GM23248 (cell line): ENCODE measurements around the gene LAMP5. TPM values are rescaled to one million over a fixed set of nuclear protein-coding genes. Genes with fewer than 3 reads are reported as not detected.

Experiments
- DNase-seq: peaks from one replicate; pipeline ENCODE4 v3.0.0-alpha.2; 2015
- H2AFZ ChIP-seq: fragments of 200-600 bp; sonication (generic); 2 replicates; pipeline ENCODE4 v1.6.1; 2016; ENCODE audit warnings: antibody characterized with exemption
- H3F3A ChIP-seq: fragments of 200-600 bp; sonication (generic); 2 replicates; pipeline ENCODE4 v1.6.1; 2016; ENCODE audit warnings: mild to moderate bottlenecking, antibody characterized with exemption, mixed run types; ENCODE audit not compliant: insufficient read depth
- H3K27ac ChIP-seq: fragments of 200-600 bp; sonication (generic); 2 replicates; pipeline ENCODE4 v1.5.1; 2016; ENCODE audit warnings: mild to moderate bottlenecking
- H3K27me3 ChIP-seq: fragments of 200-600 bp; sonication (generic); replicated peaks from 2 replicates; pipeline ENCODE4 v1.6.1; 2016; ENCODE audit warnings: mild to moderate bottlenecking; ENCODE audit not compliant: insufficient read depth
- H3K36me3 ChIP-seq: fragments of 200-600 bp; sonication (generic); 2 replicates; pipeline ENCODE4 v1.6.1; 2016; ENCODE audit warnings: low read depth, mild to moderate bottlenecking
- H3K4me1 ChIP-seq: fragments of 200-600 bp; sonication (generic); 2 replicates; pipeline ENCODE4 v1.6.1; 2016; ENCODE audit warnings: mild to moderate bottlenecking; ENCODE audit not compliant: insufficient read depth
- H3K4me2 ChIP-seq: fragments of 200-600 bp; sonication (generic); one replicate; pipeline ENCODE4 v1.6.1; 2016; ENCODE audit warnings: mild to moderate bottlenecking; ENCODE audit not compliant: unreplicated experiment
- H3K4me3 ChIP-seq: fragments of 200-600 bp; sonication (generic); 2 replicates; pipeline ENCODE4 v1.5.1; 2016; ENCODE audit warnings: mild to moderate bottlenecking
- H3K79me2 ChIP-seq: fragments of 200-600 bp; sonication (generic); 2 replicates; pipeline ENCODE4 v1.6.1; 2016; ENCODE audit warnings: mild to moderate bottlenecking; ENCODE audit not compliant: insufficient read depth
- H3K9ac ChIP-seq: fragments of 200-600 bp; sonication (generic); 2 replicates; pipeline ENCODE4 v1.6.1; 2016; ENCODE audit warnings: mild to moderate bottlenecking
- H3K9me2 ChIP-seq: fragments of 200-600 bp; sonication (generic); 2 replicates; pipeline ENCODE4 v1.6.1; 2016; ENCODE audit warnings: mixed run types, mild to moderate bottlenecking, moderate library complexity; ENCODE audit not compliant: insufficient read depth
- H3K9me3 ChIP-seq: fragments of 200-600 bp; sonication (generic); one replicate; pipeline ENCODE4 v1.6.1; 2017; ENCODE audit warnings: low read depth
- H4K20me1 ChIP-seq: fragments of 200-600 bp; sonication (generic); 2 replicates; pipeline ENCODE4 v1.6.0; 2016; ENCODE audit not compliant: insufficient read depth
- EZH2 ChIP-seq: fragments of 200-600 bp; sonication (generic); IDR thresholded peaks from 2 replicates; pipeline ENCODE4 v1.6.1; 2018; ENCODE audit warnings: antibody characterized with exemption, mild to moderate bottlenecking; ENCODE audit not compliant: insufficient read depth, poor library complexity, severe bottlenecking
- EZH2phosphoT487 ChIP-seq: fragments of 200-600 bp; sonication (generic); IDR thresholded peaks from 2 replicates; pipeline ENCODE4 v1.6.1; 2018; ENCODE audit warnings: antibody characterized with exemption, moderate library complexity, mild to moderate bottlenecking, low read depth; ENCODE audit not compliant: insufficient read depth
- WGBS, 2 experiments: methylation state at CpG; one replicate each; pipeline ENCODE4 v1.1.6; 2015 to 2017; ENCODE audit warnings: low lambda C conversion rate in 2 of 2, low coverage in 1 of 2; ENCODE audit errors: missing lambda C conversion rate in 2 of 2; 5-methylcytosine and 5-hydroxymethylcytosine counted together
- in situ Hi-C: fragments of 300-500 bp; cut with MboI; formaldehyde crosslinking; loops from 2 replicates; pipeline ENCODE4 v1.15.0; 2020
- polyA plus RNA-seq: library from polyadenylated mRNA; unstranded; fragments of >200 nt; fragmentation: Nextera tagmentation; extraction: Ambion mirVana; gene quantifications from 2 replicates; pipeline ENCODE4 v1.2.1, GENCODE V29; 2016
- total RNA-seq: library from RNA; depleted of rRNA; stranded (reverse); fragments of >200 nt; shearing (Covaris generic); gene quantifications from 2 replicates; pipeline ENCODE4 v1.2.3, GENCODE V29; 2014

LAMP5 gene
- total and polyA plus RNA-seq, 2 experiments from 2014 or later, result 0.11 TPM; not detected in 1

DNA sequence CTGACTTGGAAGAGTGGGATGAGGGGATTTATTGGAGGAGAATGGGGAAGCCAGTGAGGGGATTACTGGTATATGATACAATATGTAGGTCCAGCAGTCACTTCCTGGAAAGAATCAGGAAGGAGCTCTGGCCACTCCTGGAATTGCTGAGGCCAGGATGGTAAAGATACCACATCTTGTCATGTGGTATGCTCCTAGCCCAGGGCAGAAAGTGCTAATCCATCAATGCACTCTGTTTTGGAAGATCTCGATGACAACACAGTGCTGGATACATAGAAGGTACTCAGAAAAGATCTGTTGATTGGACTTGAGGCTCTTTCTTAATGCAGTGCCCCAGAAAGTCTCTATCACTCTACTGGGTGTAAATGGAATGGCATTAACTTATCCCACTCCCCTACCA is 52.6 kb downstream of the LAMP5 start:
- no peak for DNase-seq
- in situ Hi-C loops, result loop anchor here (10.0 kb wide), 1 partner anchor 78 kb away; no protein-coding TSS in a partner anchor

DNA sequence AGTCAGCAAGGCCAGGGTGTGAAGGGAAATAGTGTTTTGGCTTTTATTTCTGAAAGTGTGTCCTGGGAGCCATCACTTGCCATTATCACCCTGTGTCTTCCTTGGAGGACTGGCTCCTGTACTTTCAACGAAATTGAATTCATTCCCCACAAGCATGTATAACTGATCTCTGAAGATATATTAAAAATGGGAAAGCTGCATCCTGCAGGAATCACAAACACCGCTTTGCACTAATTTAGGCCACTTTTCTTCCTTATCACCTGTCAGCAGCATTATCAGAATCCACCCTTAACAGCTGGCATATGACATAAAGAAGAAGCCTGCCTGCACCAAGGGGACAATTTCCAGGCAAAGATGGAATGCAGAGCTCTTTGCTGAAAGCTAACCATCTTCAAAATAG is 56.2 kb downstream of the LAMP5 start:
- no peaks in the 10 kb centered on the region for H3F3A ChIP-seq
- no peaks in the 10 kb centered on the region for H3K9me2 ChIP-seq
- no peak overlapping the region for H3K4me2 ChIP-seq
- peaks cover 14% of the 10 kb centered on the region for H3K27me3 ChIP-seq
- H3K9me3 ChIP-seq, result no peaks in the 10 kb centered on the region
- no peaks in the 10 kb centered on the region for H3K4me1 ChIP-seq
- H4K20me1 ChIP-seq, result no peaks in the 10 kb centered on the region
- no peak overlapping the region for H3K27ac ChIP-seq
- TF ChIP-seq EZH2 (no peak), EZH2phosphoT487 (no peak)
- in situ Hi-C loops, result no loop called here
- H3K9ac ChIP-seq, result no peak overlapping the region
- H3K79me2 ChIP-seq, result no peaks in the 10 kb centered on the region
- no peak overlapping the region for H3K4me3 ChIP-seq
- H3K36me3 ChIP-seq, result no peaks in the 10 kb centered on the region
- WGBS, 2 experiments, result 19 to 28% methylated on average over 2 of the region's 2 CpGs
- no peak for DNase-seq
- H2AFZ ChIP-seq, result no peak overlapping the region

More for the DNA sequence above, 52.6 kb downstream of the LAMP5 start:
- H3K27ac ChIP-seq, result no peak overlapping the region
- no peaks in the 10 kb centered on the region for H3K9me3 ChIP-seq
- no peak overlapping the region for H3K4me2 ChIP-seq
- H3K4me3 ChIP-seq, result no peak overlapping the region
- no peaks in the 10 kb centered on the region for H3K4me1 ChIP-seq
- H3K79me2 ChIP-seq, result no peaks in the 10 kb centered on the region
- WGBS, 2 experiments, result 11 to 13% methylated on average over 1 of the region's 1 CpG
- H3K9me2 ChIP-seq, result no peaks in the 10 kb centered on the region
- TF ChIP-seq EZH2phosphoT487, result no peak
- no peak for TF ChIP-seq EZH2
- no peak overlapping the region for H2AFZ ChIP-seq
- H3K36me3 ChIP-seq, result no peaks in the 10 kb centered on the region
- H3K9ac ChIP-seq, result no peak overlapping the region
- no peaks in the 10 kb centered on the region for H3F3A ChIP-seq
- H4K20me1 ChIP-seq, result no peaks in the 10 kb centered on the region
- no peaks in the 10 kb centered on the region; the same call in none of the 2 replicates for H3K27me3 ChIP-seq

DNA sequence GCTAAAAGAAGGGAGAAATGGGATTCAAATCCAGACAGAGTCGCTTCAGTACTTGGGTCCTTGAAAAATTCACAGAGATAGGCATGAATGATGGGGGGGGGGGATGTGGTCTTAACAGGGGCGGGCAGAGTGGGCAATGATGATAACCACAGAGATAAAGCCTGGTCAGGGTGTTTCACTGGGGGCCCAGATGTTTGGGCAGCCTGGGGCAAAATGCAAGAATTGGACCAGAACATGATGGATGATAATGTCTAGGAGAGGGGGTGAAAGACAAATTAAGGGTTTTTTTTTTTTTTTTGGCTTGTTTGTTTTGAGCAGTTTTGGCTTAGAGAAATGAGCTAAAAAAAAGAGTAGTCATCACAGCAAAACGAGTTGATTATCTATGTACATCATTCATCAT is 57.4 kb downstream of the LAMP5 start:
- Histone ChIP-seq H3K27ac (no peak overlapping the region), H3K27me3 (peaks cover 14% of the 10 kb centered on the region), H3K9me3 (no peaks in the 10 kb centered on the region), H3K9me2 (no peaks in the 10 kb centered on the region), H3K4me3 (no peak overlapping the region), H3F3A (no peaks in the 10 kb centered on the region), H2AFZ (no peak overlapping the region), H3K4me2 (no peak overlapping the region), H3K79me2 (no peaks in the 10 kb centered on the region), H3K4me1 (no peaks in the 10 kb centered on the region), H3K9ac (no peak overlapping the region), H4K20me1 (no peaks in the 10 kb centered on the region), H3K36me3 (no peaks in the 10 kb centered on the region)
- DNase-seq, result no peak
- TF ChIP-seq EZH2phosphoT487, result no peak
- TF ChIP-seq EZH2, result no peak
- in situ Hi-C loops, result no loop called here
- WGBS, 2 experiments, result 20 to 22% methylated on average over 3 of the region's 3 CpGs

GRCh38 chr20:9572670-9573069 is 58.3 kb downstream of the LAMP5 start:
- Histone ChIP-seq H2AFZ (no peak overlapping the region), H3K27ac (no peak overlapping the region), H3K27me3 (peaks cover 14% of the 10 kb centered on the region), H3K4me2 (no peak overlapping the region), H3K9me3 (no peaks in the 10 kb centered on the region), H3F3A (no peaks in the 10 kb centered on the region), H3K4me3 (no peak overlapping the region), H3K79me2 (no peaks in the 10 kb centered on the region), H4K20me1 (no peaks in the 10 kb centered on the region), H3K9me2 (no peaks in the 10 kb centered on the region), H3K36me3 (no peaks in the 10 kb centered on the region), H3K9ac (no peak overlapping the region), H3K4me1 (no peaks in the 10 kb centered on the region)
- no peak for DNase-seq
- in situ Hi-C loops, result no loop called here
- 2 to 3% methylated on average over 2 of the region's 2 CpGs for WGBS, 2 experiments
- TF ChIP-seq EZH2 (no peak), EZH2phosphoT487 (no peak)
